CD4-positive, CD25-positive, alpha-beta regulatory T cell (primary cell): ENCODE results near the gene STK10. TPM values are rescaled to one million over a fixed set of nuclear protein-coding genes. Genes with fewer than 3 reads are reported as not detected.

ENCODE experiments used
- ATAC-seq, 2 donors: fragments of 150-1000 bp; cut with Tn5 transposase; one replicate each; pipeline ENCODE4 v1.10.0; 2021; ENCODE audit warnings: low read depth in 2 of 2, moderate number of reproducible peaks in 2 of 2, moderate library complexity in 1 of 2
- DNase-seq, 3 donors: peaks; one replicate each; pipeline versions ENCODE4 v3.0.0 to v3.0.0-alpha.2; 2012 to 2022; ENCODE audit warnings: mixed read lengths in 1 of 3
- H3K27ac ChIP-seq: one replicate; pipeline ENCODE4 v1.7.0; 2013; ENCODE audit warnings: mild to moderate bottlenecking, low read length; ENCODE audit not compliant: insufficient read depth, poor library complexity, severe bottlenecking
- H3K27me3 ChIP-seq: one replicate; pipeline ENCODE4 v1.7.0; 2013; ENCODE audit warnings: low read length; ENCODE audit not compliant: control insufficient read depth, insufficient read depth
- H3K36me3 ChIP-seq: one replicate; pipeline ENCODE4 v1.7.0; 2013; ENCODE audit warnings: mild to moderate bottlenecking, low read length, moderate library complexity; ENCODE audit not compliant: control insufficient read depth, insufficient read depth
- H3K4me1 ChIP-seq: 2 replicates; pipeline ENCODE4 v1.7.0; 2013; ENCODE audit warnings: mild to moderate bottlenecking, low read length; ENCODE audit not compliant: insufficient read depth, control insufficient read depth, poor library complexity, severe bottlenecking
- H3K4me3 ChIP-seq: one replicate; pipeline ENCODE4 v1.7.0; 2013; ENCODE audit warnings: low read depth, mild to moderate bottlenecking, low read length, moderate library complexity
- H3K9me3 ChIP-seq, 2 experiments: 1 replicate in 1 of 2; 2 replicates in 1 of 2; pipeline ENCODE4 v1.7.0; 2013; ENCODE audit warnings: low read length in 2 of 2, mild to moderate bottlenecking in 1 of 2, moderate library complexity in 1 of 2; ENCODE audit not compliant: control insufficient read depth in 2 of 2
- H3K27ac Mint-ChIP-seq, 3 donors: one replicate each; pipeline ENCODE4 v1.8.0; 2020 to 2022; ENCODE audit warnings: mild to moderate bottlenecking in 3 of 3, mixed read lengths in 3 of 3, moderate library complexity in 2 of 3
- H3K27me3 Mint-ChIP-seq: one replicate; pipeline ENCODE4 v1.8.0; 2022; ENCODE audit warnings: mild to moderate bottlenecking, mixed read lengths
- H3K36me3 Mint-ChIP-seq: one replicate; pipeline ENCODE4 v1.8.0; 2020; ENCODE audit warnings: mixed read lengths
- H3K4me1 Mint-ChIP-seq, 4 donors: one replicate each; pipeline ENCODE4 v1.8.0; 2020 to 2022; ENCODE audit warnings: mixed read lengths in 4 of 4, mild to moderate bottlenecking in 1 of 4
- H3K4me3 Mint-ChIP-seq, 4 donors: one replicate each; pipeline ENCODE4 v1.8.0; 2020 to 2022; ENCODE audit warnings: mild to moderate bottlenecking in 4 of 4, mixed read lengths in 4 of 4, moderate library complexity in 3 of 4
- H3K9me3 Mint-ChIP-seq, 7 donors: one replicate each; pipeline ENCODE4 v1.8.0; 2020 to 2022; ENCODE audit warnings: mixed read lengths in 7 of 7, mild to moderate bottlenecking in 3 of 7, moderate library complexity in 2 of 7
- polyA plus RNA-seq, 4 donors: library from polyadenylated mRNA; unstranded; fragments of 300-500 nt; fragmentation: Illumina TruSeq; gene quantifications; one replicate each; pipeline ENCODE4 v1.2.3, GENCODE V29; 2021
- total RNA-seq: library from RNA; stranded (reverse); gene quantifications from one replicate; pipeline ENCODE4 v1.2.3, GENCODE V29; 2022

Gene STK10
- total and polyA plus RNA-seq, 5 donors from 2014 or later: 71.2 to 533 (median 74.6) TPM

DNA sequence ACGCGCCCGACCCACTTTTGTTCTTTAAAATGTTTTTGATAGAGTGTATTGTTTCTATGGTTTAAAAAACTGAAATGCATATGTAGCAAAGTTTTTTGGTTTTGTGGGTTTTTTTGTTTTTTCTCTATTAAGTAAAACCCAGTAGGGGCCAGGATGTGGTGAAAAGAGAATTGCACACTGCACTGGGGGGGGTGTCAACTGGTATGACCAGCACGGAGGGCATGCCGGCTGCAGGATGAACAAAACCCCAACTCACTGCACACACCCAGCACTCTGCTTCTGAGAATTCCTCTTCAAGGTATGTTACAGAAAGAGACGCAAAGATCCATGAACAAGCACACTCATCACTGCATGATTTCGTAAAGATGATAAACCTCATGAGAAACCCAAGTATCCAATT is 75.0 kb downstream of the STK10 start:
- peak; percentile 47 to 99 (median 88) for DNase-seq
- Histone ChIP-seq H3K36me3 (peaks cover 26% of the 10 kb centered on the region), H3K9me3 (no peaks in the 10 kb centered on the region), H3K27ac (peak overlapping the region; percentile 87), H3K4me1 (peaks cover 72% of the 10 kb centered on the region), H3K27me3 (no peaks in the 10 kb centered on the region), H3K4me3 (peak overlapping the region; percentile 81)
- peaks cover 0 to 2% (median 0%) of the 10 kb centered on the region in 7 donors for H3K9me3 Mint-ChIP-seq
- peaks cover 7% of the 10 kb centered on the region for H3K27me3 Mint-ChIP-seq
- peak overlapping the region; percentile 95 to 98 (median 95) for H3K27ac Mint-ChIP-seq
- peak; percentile 85 to 91 for ATAC-seq
- peaks cover 31 to 87% (median 58%) of the 10 kb centered on the region in 4 donors for H3K4me1 Mint-ChIP-seq
- peaks cover 38% of the 10 kb centered on the region for H3K36me3 Mint-ChIP-seq
- peak overlapping the region; percentile 82 to 96 (median 86) for H3K4me3 Mint-ChIP-seq

DNA sequence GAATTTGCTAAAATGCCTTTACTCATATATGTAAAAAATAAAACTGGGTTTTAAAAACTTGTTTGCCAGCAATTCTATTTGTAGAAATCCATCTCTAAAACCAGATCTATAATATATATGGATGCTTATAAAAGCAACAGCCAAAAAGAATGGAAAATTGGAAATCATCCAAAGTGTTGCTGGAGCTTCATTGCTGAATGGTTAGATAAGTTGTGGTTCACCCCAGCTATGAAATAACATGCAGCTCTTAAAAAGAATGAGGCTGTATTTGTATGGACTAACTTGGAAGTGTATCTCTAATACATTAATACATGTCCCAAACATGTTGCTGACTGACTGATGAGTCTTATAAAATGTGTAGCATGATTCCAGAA is 76.2 kb downstream of the STK10 start:
- Histone ChIP-seq H3K36me3 (peaks cover 27% of the 10 kb centered on the region), H3K4me1 (peaks cover 78% of the 10 kb centered on the region), H3K9me3 (no peaks in the 10 kb centered on the region), H3K27me3 (no peaks in the 10 kb centered on the region), H3K27ac (peak overlapping the region; percentile 87), H3K4me3 (peak overlapping the region; percentile 62)
- Mint-ChIP-seq H3K4me1 (peaks cover 31 to 90% (median 67%) of the 10 kb centered on the region in 4 donors), H3K36me3 (peaks cover 39% of the 10 kb centered on the region), H3K27ac (peak overlapping the region; percentile 91 to 98 (median 95)), H3K27me3 (peaks cover 7% of the 10 kb centered on the region), H3K9me3 (peaks cover 0 to 2% (median 0%) of the 10 kb centered on the region in 7 donors), H3K4me3 (peak overlapping the region; percentile 82 to 96 (median 86))
- ATAC-seq: no peak
- no peak for DNase-seq

DNA sequence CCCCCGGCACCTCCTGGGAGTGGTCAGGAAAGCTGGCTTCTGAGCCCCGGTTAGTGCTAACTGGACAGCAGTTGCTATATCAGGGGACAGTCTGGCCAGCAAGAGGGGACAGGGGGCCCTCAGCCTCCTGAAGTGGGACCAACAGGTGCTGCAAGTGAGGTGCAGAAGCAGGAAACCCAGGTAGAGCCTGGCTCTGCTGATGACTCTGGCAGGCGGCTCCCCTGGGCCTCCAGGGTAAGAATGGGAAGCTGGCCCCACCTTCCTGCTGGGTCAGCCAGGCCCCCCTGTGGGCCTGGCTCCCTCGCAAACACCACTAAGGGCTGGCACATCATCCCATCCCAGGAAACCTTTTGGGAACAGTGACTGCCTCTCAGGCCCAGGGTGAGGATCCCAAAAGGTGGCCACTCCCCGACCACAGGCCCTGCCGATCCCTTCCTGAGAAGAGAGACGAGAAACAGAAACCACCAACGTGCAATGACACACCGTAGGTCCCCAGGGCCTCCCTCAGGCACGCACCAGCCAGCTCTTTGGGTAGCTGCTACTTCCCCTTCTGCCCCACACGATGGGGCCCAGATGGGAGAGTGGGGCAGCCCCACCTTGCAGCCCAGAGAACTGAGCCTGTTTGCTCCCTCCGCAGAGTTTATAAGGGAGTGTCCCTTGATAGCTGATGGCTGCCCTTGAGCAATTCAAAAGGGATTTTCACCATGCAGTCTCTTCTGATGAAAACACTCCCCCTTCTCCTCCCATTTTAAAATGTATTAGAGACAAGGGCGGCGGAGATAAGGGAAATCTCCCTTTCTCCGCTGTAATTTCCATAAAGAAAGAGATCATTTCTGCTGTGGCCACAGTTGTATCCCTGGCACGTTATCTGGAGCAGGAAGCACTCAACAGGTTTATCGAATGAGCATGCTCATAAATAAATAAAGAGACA is 76.8 kb downstream of the STK10 start:
- DNase-seq (peak; percentile 36 to 91 (median 50)), ATAC-seq (peak; percentile 59 to 67)
- peaks cover 84% of the 10 kb centered on the region for H3K4me1 ChIP-seq
- Mint-ChIP-seq H3K27ac (peak overlapping the region; percentile 91 to 98 (median 95)), H3K4me1 (peaks cover 31 to 87% (median 66%) of the 10 kb centered on the region in 4 donors), H3K36me3 (peaks cover 40% of the 10 kb centered on the region), H3K9me3 (peaks cover 0 to 2% (median 0%) of the 10 kb centered on the region in 7 donors), H3K4me3 (peak overlapping the region; percentile 82 to 96 (median 86)), H3K27me3 (peaks cover 7% of the 10 kb centered on the region)
- H3K27me3 ChIP-seq: no peaks in the 10 kb centered on the region
- peaks cover 26% of the 10 kb centered on the region for H3K36me3 ChIP-seq
- H3K27ac ChIP-seq: peak overlapping the region; percentile 87
- peak overlapping the region; percentile 62 for H3K4me3 ChIP-seq
- no peaks in the 10 kb centered on the region for H3K9me3 ChIP-seq

DNA sequence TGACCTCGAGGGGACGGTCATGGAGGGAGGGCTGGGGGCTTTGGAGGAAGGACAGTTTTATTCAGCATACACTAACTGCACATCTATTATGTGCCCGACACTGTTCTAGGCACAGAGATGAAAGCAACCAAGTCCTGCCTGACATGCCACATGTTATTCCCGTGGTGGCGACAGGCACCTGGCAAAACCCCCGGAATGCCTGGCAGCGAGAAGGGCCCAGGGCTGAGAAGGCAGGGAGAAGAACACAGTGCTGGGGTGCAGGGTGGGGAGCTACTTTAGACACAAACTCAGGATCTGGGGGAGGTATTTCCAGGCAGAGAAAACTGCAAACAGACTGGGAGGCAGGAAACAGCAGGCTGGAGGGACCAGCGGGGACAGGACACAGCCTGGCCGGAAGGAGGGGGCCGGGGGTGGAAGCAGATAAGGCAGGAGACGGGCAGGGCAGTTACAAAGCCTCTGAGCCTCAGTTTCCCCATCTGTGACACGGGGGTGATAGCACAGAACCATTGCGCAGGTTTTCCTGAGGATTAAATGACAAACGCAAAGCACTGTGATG is 77.7 kb downstream of the STK10 start:
- peak overlapping the region; percentile 62 for H3K4me3 ChIP-seq
- H3K4me1 ChIP-seq: peaks cover 77% of the 10 kb centered on the region
- H3K4me3 Mint-ChIP-seq: peak overlapping the region in 3 of 4 donors; percentile 43 to 83 (median 61)
- peaks cover 0 to 2% (median 0%) of the 10 kb centered on the region in 7 donors for H3K9me3 Mint-ChIP-seq
- H3K36me3 ChIP-seq: peaks cover 32% of the 10 kb centered on the region
- H3K9me3 ChIP-seq: no peaks in the 10 kb centered on the region
- ATAC-seq: no peak
- peak overlapping the region; percentile 87 for H3K27ac ChIP-seq
- peaks cover 35% of the 10 kb centered on the region for H3K36me3 Mint-ChIP-seq
- H3K4me1 Mint-ChIP-seq: peaks cover 28 to 82% (median 60%) of the 10 kb centered on the region in 4 donors
- peaks cover 7% of the 10 kb centered on the region for H3K27me3 Mint-ChIP-seq
- no peak for DNase-seq
- H3K27me3 ChIP-seq: no peaks in the 10 kb centered on the region
- H3K27ac Mint-ChIP-seq: peak overlapping the region; percentile 70 to 92 (median 88)

DNA sequence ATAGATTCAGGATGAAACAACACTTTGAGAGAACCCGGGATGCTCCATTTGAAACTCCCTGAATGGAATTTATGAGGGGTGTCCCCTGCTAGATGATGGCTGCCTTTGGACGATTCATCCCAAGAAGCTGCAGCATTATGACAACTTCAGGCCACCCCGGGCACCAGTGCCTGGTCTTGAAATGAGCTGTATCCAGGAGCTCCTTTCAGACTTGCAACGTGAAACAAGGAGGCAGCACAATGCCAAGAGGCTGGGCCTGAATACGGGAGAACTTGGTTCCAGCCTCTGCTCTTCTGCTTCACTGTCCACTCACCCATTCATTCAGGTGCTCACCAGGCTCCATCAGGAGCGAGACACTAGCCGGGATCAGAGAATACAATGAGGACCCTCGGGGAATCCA is 78.3 kb downstream of the STK10 start:
- Mint-ChIP-seq H3K36me3 (peaks cover 31% of the 10 kb centered on the region), H3K9me3 (no peaks in the 10 kb centered on the region), H3K27ac (peak overlapping the region; percentile 70 to 92 (median 88)), H3K4me1 (peaks cover 22 to 78% (median 55%) of the 10 kb centered on the region in 4 donors), H3K4me3 (peak overlapping the region; percentile 43 to 83 (median 65)), H3K27me3 (peaks cover 7% of the 10 kb centered on the region)
- no peak overlapping the region for H3K4me3 ChIP-seq
- H3K4me1 ChIP-seq: peaks cover 71% of the 10 kb centered on the region
- H3K36me3 ChIP-seq: peaks cover 34% of the 10 kb centered on the region
- no peak for ATAC-seq
- no peak for DNase-seq
- H3K27ac ChIP-seq: peak overlapping the region; percentile 87
- H3K27me3 ChIP-seq: no peaks in the 10 kb centered on the region
- no peaks in the 10 kb centered on the region for H3K9me3 ChIP-seq

DNA sequence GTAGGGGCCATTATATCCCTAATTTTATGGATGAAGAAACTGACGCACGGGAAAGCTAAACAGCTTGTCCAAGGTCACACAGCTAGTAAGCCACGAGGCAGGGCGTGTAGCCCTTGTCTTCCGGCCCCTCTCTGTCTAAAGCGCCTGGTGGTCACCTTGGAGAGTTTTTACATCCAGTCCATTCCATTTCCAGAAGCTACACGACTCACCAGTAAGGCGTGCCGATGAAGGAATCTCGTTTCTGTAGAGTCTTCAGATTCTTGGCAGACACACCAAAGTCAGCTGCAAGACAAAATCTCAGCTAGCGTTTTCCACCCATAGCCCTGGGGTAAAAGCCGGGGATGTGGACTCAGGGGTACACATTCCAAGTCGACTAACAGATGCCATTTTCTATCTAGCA is 80.5 kb downstream of the STK10 start:
- Mint-ChIP-seq H3K27me3 (no peaks in the 10 kb centered on the region), H3K27ac (peak overlapping the region; percentile 15 to 67 (median 52)), H3K36me3 (peaks cover 28% of the 10 kb centered on the region), H3K4me3 (peak overlapping the region in 2 of 4 donors; percentile 11 to 27), H3K4me1 (peaks cover 9 to 64% (median 39%) of the 10 kb centered on the region in 4 donors), H3K9me3 (no peaks in the 10 kb centered on the region)
- H3K36me3 ChIP-seq: peaks cover 55% of the 10 kb centered on the region
- no peaks in the 10 kb centered on the region for H3K27me3 ChIP-seq
- no peak for DNase-seq
- peaks cover 51% of the 10 kb centered on the region for H3K4me1 ChIP-seq
- H3K4me3 ChIP-seq: peak overlapping the region; percentile 24
- H3K9me3 ChIP-seq: no peaks in the 10 kb centered on the region
- no peak for ATAC-seq
- H3K27ac ChIP-seq: peak overlapping the region; percentile 60

DNA sequence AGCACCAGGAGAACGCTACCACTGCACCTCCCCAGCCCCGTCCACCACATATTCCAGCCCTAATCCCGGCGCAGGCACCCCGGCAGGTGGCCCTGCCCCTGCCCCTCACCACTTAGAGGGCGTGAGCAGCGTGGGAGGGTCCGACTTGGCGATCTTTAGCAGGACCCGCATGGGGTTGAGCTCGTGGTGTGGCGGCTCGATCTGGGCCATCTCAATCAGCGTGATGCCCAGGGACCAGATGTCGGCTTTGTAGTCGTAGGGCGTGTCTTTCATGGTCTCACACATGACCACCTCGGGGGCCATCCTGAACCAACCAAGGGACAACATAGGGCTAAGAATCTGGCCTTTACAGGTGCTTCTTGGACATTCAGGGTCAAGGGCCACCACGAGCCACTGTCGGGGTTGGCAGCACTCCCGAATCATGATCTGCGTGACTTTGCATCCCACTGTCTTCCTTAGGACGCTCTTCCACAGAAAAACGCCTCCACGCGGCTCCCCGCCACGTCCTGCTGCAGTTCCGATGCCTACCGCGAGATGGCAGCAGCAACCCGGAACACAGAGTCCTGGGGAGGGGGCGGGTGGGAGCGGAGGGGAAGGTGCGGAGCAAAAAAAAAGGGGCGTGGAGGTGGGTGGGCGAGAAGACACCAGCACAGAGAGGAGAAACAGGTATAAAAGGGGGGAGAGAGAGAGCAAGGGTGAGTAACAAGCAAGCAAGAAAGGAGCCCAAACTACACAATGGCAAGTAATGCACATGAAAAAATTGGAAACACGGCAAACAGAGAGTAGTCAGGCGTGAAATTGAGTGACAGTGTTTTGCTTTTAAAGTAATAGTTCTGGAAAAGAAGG is 81.3 kb downstream of the STK10 start:
- H3K36me3 Mint-ChIP-seq: peaks cover 34% of the 10 kb centered on the region
- no peaks in the 10 kb centered on the region for H3K27me3 Mint-ChIP-seq
- ATAC-seq: peak; percentile 11 to 32
- Histone ChIP-seq H3K27ac (peak overlapping the region; percentile 60), H3K36me3 (peaks cover 64% of the 10 kb centered on the region), H3K4me1 (peaks cover 43% of the 10 kb centered on the region), H3K4me3 (peak overlapping the region; percentile 24), H3K9me3 (no peaks in the 10 kb centered on the region), H3K27me3 (no peaks in the 10 kb centered on the region)
- DNase-seq: peak; percentile 40 to 65 (median 54)
- H3K27ac Mint-ChIP-seq: peak overlapping the region; percentile 53 to 95 (median 67)
- peaks cover 4 to 59% (median 34%) of the 10 kb centered on the region in 4 donors for H3K4me1 Mint-ChIP-seq
- peak overlapping the region in 3 of 4 donors; percentile 11 to 69 (median 56) for H3K4me3 Mint-ChIP-seq
- no peaks in the 10 kb centered on the region for H3K9me3 Mint-ChIP-seq
